OCI-M1 (cell line): ENCODE results near the gene SNX30.
"Not testable (repeated sequence)": the region's sequence is repeated elsewhere in the genome, so short reads cannot be mapped to it uniquely, and the experiment has no call there.

Experiments used
- DNase-seq: peaks from one replicate; lab custom pipeline; 2025; lab: John Stamatoyannopoulos, UW

The SNX30 gene

DNA sequence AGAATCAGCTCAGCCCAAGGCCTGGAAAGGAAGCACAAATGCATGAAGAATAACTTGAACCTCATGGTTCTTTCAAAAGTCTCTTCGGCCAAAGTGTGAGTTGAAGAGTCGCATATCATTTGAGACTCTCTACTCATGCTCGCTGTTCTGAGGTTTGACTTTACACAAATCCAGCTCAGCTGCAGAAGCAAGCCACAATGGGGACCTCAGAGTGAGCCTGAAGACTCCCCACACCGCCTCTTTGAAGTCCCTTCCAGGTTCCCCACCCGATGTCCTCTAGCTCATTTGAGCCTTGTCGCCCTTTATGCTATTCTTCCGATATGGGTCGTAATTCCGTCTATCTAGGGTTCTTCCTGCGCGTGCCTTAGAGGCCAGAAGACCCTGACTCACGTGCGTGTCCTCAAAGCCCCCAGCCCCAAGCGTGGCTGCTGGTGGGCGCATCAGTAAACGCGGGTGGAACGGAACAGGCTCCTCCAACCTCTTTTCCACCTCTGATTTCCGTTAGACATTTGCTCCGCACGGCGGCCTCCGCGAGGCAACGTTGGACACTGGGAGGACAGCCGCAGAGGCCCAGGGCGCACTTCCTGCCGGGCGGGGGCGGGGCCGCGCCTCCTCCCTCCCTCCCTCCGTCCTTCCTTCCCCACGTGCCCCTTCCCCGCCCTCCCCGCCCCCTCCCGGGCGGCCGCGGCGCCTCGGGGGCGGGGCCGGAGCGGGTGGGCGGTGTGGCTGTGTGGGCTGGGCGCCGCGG, at the start of gene SNX30:
Gene SNX30, plus strand, starts transcription at position 745 of the 748 bp plus-strand sequence. CDS start 242 bp downstream, outside the sequence.
- DNase-seq, result peak; percentile 94

DNA sequence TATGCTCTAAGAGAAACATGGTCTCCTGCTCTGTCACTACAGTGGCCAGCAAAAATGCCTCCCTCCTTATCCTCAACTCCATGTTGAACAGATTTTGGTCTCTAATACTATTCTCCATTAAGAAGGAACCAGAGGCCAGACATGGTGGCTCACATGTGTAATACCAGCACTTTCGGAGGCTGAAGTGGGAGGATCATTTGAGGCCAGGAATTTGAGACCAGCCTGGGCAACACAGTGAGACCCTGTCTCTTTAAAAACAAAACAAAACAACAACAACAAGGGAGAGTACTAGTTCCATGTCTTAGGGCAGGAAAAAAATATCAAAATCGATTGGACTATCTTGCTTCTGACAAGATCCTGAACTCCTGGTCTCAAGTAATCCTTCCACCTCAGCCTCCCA, 47.3 kb upstream of the SNX30 start:
- no peak for DNase-seq

GRCh38 chr9:112705768-112706427, 44.7 kb upstream of the SNX30 start:
- no peak for DNase-seq

DNA sequence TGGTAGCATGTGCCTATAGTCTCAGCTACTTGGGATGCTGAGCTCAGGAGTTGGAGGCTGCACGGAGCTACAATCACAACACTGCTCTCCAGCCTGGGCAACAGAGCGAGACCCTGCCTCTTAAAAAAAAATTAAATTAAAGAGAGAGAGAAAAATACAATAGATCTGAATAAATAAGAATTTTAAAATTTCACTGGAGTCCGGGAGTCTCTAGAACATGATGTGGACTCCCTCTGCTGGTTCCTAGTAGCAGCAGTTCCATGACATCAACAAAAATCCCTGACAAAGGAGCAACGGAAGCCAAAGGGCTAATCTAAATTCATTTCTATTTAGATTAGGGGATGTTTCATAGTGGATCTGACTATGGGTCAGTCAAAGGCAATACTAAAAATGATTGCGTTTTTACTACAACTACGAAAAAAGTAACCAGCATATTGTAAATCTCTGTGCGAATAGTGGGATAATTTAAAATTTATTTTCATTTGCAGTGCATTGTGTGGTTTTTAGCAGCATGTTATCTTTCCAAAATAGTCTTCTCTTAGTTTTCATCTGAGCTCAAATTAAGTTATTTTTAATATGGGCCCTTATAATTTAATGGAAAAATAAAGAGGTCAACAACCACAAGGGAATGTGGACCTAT, 39.4 kb upstream of the SNX30 start:
- peak; percentile 16 for DNase-seq

DNA sequence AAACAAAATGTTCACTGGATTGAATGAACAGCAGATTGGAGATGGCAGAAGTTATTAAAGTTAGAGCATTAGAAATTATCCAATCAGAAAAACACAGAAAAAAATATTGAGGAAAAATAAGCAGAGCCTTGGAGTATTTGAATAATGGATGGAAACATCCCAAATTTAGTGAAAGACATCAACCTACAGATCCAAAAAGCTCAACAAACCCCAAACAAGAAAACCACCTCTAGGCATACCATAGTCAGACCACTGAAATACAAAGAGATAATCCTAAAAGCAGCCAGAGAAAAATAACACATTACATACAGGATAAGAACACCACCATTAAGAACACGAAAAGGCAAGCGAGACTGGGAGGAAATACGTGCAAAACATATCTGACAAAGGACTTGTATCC, 37.9 kb upstream of the SNX30 start:
- DNase-seq, result no peak

GRCh38 chr9:112717661-112718331, 32.8 kb upstream of the SNX30 start, which contains the start of gene INIP:
Gene INIP (minus strand): TSS chr9:112718117. CDS start chr9:112716485, 1,632 bp downstream.
- DNase-seq, result peak; percentile 98

DNA sequence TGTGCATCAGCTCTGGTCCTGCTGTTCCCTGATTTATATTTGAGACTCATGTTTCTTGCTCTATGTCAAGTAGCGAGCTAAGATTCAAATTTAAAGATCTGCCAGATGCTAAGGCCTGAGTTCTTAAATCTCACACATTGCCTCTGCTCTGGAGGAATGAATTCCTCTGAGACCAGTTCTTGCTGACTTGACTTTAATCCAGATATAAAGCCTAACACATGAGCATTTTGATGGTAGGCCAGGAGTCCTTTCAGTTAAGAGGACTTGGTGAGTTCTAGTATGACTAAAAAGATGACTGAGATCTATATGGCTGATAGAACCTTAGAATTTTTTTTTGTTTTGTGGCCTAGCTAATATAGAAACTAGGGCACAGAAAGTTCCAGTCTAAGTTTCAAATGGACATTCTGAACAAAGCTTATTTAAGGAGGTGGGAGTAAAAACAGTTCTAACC, 31.3 kb upstream of the SNX30 start:
- peak; percentile 24 for DNase-seq

DNA sequence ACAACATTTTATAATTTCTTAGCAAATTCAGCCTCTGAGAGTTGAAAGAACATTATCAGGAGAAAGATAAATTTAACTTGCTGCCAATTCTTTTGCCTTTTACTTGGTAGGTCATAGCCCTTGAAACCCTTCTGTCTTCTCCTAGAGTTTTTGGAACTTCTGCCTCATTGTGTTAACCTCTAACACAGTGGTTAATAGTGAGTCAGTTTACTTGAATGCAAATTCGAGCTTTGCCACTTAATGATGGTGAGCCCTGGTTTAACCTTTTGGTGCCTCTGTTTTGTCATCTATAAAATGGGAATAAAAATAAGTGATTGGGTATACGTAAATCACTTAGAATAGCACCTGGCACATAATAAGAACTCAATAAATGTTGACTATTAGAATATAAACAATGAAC, 30.9 kb upstream of the SNX30 start:
- no peak for DNase-seq

GRCh38 chr9:112720113-112720780, 30.3 kb upstream of the SNX30 start:
- peak; percentile 35 for DNase-seq

DNA sequence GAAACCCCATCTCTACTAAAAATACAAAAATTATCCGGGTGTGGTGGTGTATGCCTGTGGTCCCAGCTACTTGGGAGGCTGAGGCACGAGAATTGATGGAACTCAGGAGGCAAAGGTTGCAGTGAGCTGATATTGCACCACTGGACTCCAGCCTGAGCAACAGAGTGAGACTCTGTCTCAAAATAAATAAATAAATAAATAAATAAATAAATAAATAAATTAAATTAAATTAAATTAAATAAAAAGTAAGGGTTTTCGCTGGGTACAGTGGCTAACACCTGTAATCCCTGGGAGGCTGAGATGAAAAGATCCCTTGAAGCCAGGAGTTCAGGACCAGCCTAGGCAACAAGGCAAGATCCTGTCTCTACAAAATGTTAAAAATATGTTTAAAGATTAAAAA, 27.8 kb upstream of the SNX30 start:
- not testable (repeated sequence) for DNase-seq

GRCh38 chr9:112725961-112726360, 24.6 kb upstream of the SNX30 start:
- no peak for DNase-seq

DNA sequence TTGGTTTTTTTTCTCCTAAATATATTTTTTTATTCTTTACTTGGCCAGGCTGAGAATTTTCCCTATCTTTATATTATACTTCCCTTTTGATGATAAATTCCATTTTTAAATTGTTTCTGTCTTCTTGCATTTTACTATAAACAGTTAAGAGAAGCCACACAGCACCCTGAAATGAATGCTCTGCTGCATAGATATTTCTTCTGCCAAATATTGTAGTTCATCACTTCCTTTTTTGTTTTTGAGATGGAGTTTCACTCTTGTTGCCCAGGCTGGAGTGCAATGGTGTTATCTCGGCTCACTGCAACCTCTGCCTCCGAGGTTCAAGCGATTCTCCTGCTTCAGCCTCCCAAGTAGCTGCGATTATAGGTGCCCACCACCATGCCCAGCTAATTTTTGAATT, 24.1 kb upstream of the SNX30 start:
- DNase-seq, result peak; percentile 1

- DNase-seq, result no peak
Measured at GRCh38 chr9:112728401-112728800, 22.2 kb upstream of the SNX30 start.

- no peak for DNase-seq
Measured at GRCh38 chr9:112731971-112732370, 18.6 kb upstream of the SNX30 start.

DNA sequence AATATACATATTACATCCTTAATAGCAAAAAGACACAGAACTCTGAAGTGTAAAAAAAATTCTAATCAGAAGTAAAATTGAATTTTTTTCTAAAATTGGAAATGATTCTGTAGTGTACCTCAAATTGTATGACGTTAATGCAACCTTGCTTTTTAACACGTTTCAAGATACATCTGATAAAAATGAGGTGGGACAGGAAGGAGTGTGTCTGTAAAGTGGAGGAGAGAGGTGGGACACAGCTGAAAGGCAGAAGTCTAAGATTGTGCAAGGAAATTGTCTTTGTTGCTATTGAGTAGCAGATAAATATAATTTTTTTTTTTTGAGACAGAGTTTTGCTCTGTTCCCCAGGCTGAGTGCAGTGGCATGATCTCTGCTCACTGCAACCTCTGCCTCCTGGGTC, 15.7 kb upstream of the SNX30 start:
- no peak for DNase-seq

DNA sequence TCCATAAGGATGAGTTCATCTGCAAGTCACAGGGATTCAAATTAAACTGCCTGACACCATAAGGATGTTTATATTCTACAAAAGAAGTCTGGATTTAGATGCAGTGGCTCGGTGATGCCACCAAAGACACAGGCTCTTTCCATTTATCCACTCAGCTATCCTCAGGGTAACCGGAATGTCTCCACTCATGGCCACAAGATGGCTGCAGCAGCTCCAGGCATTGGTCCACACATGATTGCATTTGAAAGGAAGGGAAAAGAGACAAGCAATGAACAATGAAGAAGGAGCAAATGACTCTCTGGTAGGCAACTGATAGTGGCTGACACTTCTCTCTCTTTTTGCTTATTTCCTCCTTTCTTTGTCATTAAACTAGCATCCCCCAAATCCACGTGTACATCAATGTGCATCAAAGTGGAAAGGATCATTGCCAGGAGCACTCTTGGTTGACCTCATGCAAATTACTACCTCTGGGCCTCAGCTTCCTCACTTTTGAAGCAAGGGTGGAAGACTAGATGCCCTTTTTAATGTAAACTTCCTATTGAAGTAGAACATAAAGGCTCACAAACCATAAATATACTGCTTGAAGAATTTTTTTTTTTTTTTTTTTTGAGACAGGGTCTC, 7.2 kb upstream of the SNX30 start:
- peak; percentile 4 for DNase-seq

GRCh38 chr9:112744177-112744576, 6.4 kb upstream of the SNX30 start:
- no peak for DNase-seq

DNA sequence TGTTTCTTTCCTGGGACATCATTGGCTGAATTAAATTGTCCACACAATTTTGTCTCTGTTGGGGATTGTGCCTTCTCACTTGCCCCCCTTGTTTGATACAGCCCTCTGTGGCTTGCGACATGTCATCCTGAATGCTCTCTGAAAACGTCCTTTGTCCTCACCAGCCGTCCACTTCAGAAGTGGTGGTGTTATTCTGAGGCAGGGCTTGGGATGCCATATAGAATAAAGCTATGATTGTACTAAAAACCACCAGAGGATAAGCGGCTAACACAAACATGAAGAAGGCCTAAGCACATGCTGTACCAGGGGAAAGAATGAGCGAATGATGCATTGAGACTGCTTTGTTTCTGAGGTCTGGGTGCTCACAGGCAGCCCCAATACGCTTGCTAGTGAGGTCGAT, 3.5 kb upstream of the SNX30 start:
- no peak for DNase-seq

DNA sequence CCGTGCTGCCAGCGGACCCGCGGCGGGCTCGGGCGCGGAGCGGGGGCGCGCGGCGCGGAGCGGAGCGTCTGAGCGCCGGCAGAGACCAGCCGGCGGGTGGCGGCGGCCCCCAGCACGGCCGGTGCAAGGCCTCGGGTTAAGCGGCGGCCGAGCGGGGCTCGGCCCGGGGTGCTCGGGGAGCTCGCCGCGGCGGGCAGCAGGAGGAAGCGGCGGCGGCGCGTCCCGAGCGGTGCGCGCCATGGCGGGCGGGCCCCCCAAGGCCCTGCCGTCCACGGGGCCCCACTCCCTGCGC, 150 bp downstream of the SNX30 start:
- no peak for DNase-seq

DNA sequence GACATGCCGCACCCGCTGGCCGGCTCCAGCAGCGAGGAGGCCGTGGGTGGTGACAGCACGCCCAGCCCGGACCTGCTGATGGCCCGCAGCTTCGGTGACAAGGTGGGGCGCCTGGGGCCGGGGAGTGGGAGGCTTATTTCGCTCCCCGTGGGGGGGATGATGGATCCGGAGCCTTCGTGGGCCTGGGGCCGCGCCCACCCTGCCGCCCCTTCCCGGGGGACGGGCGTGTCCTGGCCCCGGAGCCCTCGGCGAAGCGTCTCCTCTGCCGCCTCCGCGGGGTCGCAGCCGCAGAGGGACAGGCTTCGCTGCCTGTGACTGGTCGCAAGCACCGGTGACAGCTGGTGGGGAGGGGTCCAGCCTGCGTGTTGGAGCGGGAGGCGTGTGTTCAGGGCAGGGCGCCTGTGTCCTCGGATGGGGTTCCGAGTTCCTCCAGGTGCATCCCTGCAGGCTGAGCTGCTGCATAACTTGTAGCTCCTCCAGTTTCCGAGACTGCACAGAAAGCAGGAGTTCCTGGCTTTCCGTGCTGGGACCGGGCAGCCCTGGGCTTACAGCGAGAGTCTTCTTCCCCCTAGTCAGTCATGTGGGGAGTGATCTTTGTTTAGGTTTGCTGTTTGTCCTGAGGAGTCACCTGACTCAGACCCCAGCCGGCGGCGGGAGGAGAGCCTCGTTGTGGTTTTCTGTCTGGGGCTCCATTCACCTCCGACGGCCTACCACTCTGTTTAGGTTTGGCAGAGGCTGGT, 666 bp downstream of the SNX30 start:
- peak; percentile 74 for DNase-seq
